Measurements from ENCODE around the gene BNIP2.

DNA sequence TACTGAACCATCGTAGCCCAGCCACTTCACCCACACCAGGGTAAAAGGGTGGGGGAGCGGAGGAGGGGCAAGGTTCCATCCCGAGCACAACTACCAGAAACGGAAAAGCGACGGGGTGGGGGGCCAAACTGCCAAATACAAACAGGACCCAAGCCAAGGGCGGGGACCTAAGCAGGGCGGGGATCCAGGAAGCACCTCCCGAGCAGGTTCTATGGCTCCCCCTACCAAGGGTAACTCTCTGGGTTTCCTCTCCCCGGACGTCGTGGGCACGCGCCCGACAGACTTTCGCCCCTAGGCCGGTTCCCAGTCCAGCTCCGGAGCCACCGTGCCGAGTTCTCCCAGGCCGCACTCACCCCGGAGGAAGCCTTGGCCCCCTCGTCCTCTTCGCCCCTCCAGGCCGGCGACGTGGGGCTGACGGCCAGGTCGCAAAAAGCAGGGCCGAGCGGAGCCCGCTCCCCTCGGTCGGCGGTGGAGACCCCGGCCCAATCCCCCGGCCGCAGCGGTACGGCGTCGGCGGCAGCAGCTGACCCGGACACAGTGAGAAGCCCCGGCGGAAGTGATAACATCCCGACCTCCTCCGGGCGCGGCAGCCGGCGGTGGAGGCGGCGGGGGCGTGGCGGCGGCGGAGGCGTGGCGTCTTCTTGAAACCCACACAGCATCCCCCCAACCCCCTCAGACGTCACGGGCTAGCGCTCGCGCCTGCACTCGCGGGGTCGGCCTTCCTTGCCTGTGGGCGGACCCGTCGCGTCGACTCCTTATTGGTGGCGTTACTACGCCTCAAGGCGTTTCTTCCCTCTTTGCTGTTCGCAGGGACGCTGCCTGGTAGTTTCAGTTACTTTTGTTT is at the start of gene BNIP2:
- TF ChIP-seq CTCF (IDR thresholded peaks at IDR 0.05) (no peak), EZH2phosphoT487 (IDR thresholded peaks at IDR 0.05) (no peak), EZH2 (IDR thresholded peaks at IDR 0.05) (no peak)

All from neural progenitor cell (in vitro differentiated cells).